ENCODE data around the gene SRL. TPM values are rescaled to one million over a fixed set of nuclear protein-coding genes. Genes with fewer than 3 reads are reported as not detected.
A peak's percentile ranks its signal among the peaks of the same experiment; 100 is the strongest.

SRL gene
- polyA plus RNA-seq, 1 donor, result 671 TPM

DNA sequence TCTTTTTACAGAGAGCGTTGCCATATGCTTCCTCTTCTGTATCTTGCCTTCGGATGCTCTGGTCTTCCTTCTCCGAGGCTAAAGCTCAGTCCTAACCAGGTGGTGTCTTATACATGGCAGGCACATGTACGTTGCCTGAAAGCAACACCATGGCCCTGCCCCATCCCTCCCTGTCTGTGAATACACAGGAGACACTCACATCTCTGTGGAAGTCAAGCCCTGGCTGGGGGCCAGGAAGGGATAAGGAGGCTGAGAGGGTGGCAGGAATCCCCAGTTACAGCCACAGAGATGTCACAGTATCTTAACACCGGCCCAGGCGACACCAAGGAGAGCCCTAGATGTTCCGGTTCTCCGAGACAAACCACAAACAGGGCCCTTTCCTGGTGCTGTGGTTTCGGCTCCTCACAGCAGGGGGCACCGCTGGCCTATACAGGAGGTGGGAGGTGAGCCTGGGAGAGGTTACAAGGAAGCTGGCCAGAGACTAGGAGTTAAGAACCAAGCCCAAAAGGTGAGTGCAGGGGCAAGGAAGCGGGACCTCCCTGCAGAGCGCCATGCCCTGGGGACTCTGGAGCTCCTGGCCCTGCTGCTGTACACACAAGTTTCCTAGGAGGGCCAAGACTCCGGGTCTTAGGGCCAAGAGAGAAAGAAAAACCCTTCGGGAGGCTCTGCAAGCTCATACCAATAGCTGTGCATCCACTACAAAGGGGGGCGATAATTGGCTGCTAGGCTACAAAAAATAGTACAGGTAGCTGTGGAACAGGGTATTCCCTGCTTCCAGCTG, 41.7 kb downstream of the SRL start:
- peak; percentile 61 for DNase-seq

DNA sequence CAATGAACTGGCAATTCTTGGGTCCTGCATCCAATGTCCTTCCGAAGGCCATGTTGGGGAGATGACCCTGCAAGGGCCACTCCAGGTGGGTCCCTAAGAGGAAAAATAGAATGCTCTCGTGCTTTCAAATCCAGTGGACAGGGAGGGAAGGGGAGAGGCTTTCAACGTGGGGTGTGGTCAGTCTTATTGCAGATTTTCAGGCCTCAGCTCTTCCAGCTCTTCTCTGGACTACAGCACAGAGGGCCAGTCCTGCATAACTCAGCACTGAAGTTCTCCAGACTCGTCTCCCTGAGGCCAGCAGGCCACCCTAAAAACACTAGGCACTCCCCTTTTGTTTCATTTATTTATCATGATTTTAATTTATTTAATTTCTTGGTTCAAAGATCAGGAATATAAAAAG, 43.1 kb downstream of the SRL start:
- no peak for DNase-seq

- no peak for DNase-seq
These were observed 47.2 kb downstream of the SRL start for GRCh38 chr16:4194661-4195060.

DNA sequence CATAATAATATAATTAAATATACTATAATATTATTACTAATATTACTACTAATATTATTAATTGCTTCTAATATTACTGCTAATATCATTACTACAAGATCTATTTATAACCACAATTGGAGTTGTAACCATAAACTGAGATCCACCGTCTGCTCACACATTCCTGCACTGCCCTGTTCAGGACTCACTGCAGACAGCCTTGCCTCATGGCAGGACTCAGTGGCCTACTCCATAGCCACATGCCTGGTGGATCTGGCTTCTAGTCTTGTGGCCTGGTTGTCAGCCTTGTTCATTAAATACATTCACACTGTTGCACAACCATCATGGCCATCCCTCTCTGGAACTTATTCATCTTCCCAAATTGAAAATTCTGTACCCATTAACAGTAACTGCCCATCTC, 48.0 kb downstream of the SRL start:
- DNase-seq, result no peak

- DNase-seq, result no peak
These were observed 49.7 kb downstream of the SRL start for GRCh38 chr16:4192206-4192605.

- peak; percentile 44 for DNase-seq
These were observed 51.1 kb downstream of the SRL start for GRCh38 chr16:4190712-4191333.

DNA sequence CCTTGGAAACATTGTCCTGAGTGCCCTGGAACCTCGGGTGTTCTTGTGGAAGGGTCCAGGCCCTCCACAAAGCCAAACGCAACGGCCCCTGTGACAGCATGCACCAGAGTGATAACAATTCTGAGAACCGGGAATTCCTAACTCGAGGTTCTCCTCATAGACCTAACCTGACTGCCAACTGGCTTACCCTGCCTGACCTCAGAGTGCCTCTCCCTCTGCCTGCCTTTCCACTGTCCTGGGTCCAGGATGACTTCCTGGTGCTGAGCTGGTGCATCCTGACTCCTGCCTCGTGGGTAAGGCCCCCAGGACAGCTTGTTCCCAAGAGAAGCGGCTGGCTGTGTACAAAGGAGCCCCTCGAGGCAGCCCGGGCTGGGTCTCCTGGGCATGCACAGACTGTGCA, 51.8 kb downstream of the SRL start:
- no peak for DNase-seq

DNA sequence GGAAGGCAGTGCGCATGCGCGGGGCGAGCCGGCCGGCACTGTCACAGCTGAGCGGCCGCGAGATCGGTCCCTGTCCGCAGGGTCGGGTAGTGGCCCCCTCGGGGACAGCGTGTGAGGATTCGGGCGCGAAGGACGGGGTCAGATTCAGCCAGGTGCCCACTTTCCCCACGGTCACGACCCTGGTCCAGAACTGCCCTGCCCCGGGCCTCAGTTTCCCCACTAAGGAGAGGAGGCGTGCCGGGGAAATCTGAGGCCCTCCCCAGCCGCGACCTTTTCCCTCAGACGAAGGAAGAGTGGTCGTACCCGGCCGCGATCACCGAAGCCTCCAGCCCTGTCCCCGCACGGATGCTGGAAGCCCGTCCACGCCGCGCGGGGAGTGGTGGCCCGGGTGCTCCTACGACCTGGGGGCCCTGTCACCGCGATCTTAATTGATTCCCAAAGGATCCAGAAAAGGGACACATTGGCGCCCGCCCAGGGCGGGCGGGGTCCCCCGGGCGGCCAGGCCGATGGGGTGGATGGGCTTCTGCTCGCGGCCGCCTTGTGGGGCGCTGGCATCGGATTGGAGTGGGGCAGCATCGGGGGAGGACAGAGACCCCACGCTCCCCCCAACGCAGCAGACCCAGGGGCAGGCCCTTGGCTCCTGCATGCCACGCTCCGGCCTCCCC, 57.7 kb downstream of the SRL start:
- DNase-seq, result no peak

DNA sequence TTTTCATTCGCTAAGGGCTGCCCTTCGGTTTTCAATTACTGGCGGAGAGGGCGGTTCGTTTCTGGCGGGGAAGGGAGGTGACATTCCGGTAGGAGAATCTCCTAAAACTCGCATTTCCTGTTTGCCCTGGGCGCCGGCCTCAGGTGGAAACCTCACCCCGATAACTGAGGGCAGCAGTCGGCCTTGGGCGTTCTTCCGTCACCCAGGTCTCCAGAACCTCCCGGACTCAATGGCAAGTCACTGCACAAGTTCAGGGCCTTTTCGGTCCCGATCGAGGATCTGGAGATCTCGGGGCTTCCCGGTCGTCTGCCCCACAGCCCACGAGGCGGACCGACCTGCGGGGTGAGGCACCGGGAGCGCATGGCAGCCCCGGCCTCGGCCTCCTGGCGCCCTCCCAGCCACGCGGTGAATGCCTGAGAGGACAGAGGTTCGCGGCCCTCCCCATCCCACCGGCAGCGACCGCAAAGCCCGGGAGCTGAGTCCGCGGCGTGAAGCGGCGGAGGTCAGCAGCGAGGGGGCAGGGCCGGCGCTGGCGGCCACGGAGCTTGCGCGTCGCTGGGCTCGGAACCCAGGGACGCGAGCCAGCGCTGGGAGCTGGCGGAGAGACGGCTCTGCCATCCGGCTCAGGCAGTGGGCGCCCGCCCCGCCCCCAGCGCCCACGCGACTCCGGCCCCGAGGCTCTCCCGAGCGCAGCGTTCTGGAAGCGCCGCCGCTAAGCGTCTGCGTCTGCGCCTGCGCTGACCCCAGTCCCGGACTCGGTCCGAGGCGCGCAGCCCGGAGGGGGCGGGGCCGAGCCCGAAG, 58.4 kb downstream of the SRL start:
- DNase-seq, result peak; percentile 95

GRCh38 chr16:4182581-4183236, 59.2 kb downstream of the SRL start:
- DNase-seq, result no peak

DNA sequence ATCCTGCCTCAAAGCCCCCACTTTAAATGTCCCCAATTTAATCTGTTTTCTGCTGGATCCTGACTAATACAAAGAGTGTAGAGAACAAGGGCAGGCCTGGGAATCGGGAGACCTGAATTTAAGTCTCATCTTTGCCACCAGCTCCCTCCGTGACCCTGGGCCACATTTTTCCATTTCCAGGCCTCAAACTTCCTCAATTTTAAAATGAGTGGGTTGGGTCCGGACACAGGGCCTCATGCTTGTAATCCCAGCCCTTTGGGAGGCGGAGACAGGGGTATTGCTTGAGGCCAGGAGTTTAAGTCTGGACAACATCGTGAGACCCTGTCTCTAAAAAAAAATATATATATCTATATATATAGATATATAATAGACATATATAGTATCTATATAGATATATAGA, 61.4 kb downstream of the SRL start:
- no peak for DNase-seq

GRCh38 chr16:4179763-4180260, 62.1 kb downstream of the SRL start:
- no peak for DNase-seq

GRCh38 chr16:4179020-4179419, 62.9 kb downstream of the SRL start:
- DNase-seq, result no peak

DNA sequence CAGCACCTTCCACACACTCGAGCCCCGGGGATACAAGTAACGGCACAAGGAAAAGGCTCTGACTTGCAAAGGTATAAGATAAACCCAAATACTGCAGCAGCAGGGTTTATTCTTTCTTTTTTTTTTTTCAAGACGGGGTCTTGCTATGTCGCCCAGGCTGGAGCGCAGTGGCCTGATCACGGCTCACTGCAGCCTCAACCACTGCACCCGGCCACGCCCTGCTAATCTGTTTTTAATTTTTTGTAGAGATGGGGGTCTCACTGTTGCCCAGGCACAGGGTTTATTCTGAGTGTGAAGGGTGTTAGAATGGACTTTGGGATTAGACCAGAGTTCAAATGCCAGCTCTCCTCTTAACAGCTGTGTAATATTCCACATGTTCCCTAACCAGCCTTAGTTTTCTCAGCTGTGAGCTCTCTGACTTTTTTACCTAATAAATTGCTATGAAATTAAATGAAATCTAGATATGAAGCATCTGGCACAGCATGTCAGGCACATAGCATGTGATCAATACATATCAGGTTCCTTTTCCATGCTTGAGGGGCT, 63.3 kb downstream of the SRL start:
- DNase-seq, result no peak

DNA sequence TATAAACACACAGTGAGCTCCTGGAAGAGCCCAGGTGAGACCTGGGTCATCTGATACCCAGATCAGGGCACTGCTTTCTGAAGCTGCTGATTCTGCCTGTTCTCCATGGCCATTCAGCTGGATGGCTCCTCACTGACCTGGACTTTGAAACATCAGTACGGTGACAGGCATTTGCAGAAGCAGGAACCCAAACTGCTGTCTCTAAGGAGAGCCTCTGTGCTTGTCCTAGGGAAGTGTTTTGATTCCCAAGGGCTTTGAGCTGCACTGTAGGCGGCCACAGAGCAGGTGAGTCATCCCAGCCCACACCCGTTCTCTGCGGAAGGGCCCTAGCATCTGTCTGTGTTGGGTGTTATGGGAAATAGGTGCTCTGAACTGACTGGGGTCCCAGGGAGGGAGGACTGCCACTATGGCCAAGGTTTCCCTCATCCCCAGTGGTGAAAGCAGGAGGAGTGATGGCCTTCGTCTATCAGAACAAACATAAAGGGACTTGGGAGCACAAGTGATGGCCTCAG, 64.9 kb downstream of the SRL start:
- no peak for DNase-seq

GRCh38 chr16:4175849-4176248, 66.0 kb downstream of the SRL start:
- no peak for DNase-seq

- no peak for DNase-seq
These were observed 69.8 kb downstream of the SRL start for GRCh38 chr16:4172070-4172469.

GRCh38 chr16:4169415-4169814, 72.5 kb downstream of the SRL start:
- DNase-seq, result no peak

DNA sequence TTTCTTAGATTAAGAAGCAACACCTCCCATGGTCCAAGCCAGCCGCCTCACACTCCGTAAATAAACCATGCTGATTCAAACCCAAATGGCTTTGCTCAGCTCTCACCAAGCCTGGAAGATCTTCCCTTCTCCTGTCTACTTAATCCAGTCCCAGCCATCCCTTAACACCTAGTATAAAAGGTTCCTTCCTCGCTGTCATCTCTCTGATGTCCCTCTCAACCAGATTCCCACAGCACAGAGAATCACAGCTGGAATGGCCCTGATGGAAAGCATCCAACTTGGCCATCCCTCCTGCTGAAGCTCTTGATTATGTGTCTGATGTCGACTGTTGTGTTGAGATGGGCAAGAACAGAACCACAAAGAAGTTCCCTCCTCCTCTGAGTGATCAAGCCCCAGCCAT, 75.1 kb downstream of the SRL start:
- DNase-seq, result no peak

DNA sequence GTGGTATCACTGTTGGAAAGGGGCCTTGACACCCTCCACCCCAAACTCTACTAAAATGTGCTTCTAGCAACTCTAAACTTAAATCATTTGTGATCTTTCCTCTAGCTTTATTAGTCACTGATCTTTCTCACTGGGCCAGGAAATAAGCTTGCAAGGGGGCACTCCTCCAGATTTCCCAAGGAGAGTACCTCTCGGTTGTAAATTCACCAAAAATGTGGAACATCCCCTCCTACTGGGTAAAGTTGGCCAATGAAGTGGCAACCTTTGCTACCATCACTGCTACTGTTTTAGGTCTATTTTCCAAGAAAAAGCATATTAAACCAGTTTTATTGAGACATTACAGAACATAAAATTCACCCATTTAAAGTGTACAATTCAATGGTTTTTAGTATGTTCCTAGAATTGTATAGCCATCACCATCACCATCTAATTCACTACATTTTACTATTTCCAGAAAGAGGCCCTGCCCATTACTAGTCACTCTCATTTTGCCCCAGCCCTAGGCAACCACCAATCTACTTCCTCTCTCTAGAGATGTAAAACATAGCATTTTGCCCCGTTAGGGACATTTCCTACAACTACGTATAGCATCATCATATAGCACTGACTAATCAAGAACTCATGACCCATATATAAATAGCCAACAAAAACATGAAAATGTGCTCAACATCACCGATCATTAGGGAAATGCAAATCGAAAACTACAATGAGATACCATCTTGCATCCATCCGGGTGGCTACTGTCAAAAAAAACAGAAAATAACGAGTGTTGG, 81.0 kb downstream of the SRL start:
- DNase-seq, result no peak

GRCh38 chr16:4159726-4160125, 82.2 kb downstream of the SRL start:
- DNase-seq, result no peak

Measured in hindlimb muscle (tissue), 1 donor.